Measurements from ENCODE around the gene TBC1D32.

The TBC1D32 gene

DNA sequence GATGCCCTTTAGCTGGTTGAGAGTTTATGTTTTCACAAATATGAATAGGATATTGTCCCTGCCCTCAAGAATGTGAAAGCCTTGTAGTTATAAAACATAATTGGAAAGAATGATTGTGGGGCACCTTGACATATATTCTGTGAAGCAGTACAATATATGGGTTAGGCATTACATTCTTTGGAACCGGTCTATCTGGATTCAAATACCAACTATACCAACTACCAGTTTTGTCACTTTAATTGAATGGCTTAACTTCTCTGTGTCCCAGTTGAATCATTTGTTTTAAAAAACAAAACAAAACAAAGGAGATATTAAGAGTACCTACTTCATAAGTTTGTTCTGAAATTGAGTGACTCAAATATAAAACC is 146.5 kb downstream of the TBC1D32 start:
- ChIA-PET POLR2A (no interaction called here), CTCF (interaction anchor here (0.6 kb wide), 3 partner anchors 91 to 1403 kb away, joined by 4 to 5 read pairs (median 5); no protein-coding TSS in a partner anchor)
- TF ChIP-seq IKZF3 (tag by site-specific recombination; IDR thresholded peaks at IDR 0.05) (no peak), ZNF830 (tag by site-specific recombination; IDR thresholded peaks at IDR 0.05; ENCODE audit: low read depth) (no peak), KLF10 (tag by site-specific recombination; IDR thresholded peaks at IDR 0.05) (no peak), BCL11A (tag by site-specific recombination; IDR thresholded peaks at IDR 0.05; ENCODE audit: low read depth) (no peak), ZNF146 (tag by site-specific recombination; IDR thresholded peaks at IDR 0.05) (no peak), ZNF777 (tag by site-specific recombination; IDR thresholded peaks at IDR 0.05; ENCODE audit: borderline replicate concordance) (no peak), ZNF350 (tag by site-specific recombination; IDR thresholded peaks at IDR 0.05) (no peak)
- Histone ChIP-seq H3K9me3 (ENCODE audit: control insufficient read depth, insufficient read depth, low read depth, low read length) (no peaks in the 10 kb centered on the region), H3K27ac (ENCODE audit: extremely low read depth, low read depth, low read length) (no peak overlapping the region), H3K4me3 (ENCODE audit: low read depth, low read length) (no peak overlapping the region), H3K4me1 (ENCODE audit: control insufficient read depth, insufficient read depth, low read length) (no peaks in the 10 kb centered on the region; the same call in 1 of the 2 replicates), H3K36me3 (ENCODE audit: control insufficient read depth in 2 of 2, insufficient read depth in 1 of 2, low read length in 2 of 2) (no peaks in the 10 kb centered on the region)

DNA sequence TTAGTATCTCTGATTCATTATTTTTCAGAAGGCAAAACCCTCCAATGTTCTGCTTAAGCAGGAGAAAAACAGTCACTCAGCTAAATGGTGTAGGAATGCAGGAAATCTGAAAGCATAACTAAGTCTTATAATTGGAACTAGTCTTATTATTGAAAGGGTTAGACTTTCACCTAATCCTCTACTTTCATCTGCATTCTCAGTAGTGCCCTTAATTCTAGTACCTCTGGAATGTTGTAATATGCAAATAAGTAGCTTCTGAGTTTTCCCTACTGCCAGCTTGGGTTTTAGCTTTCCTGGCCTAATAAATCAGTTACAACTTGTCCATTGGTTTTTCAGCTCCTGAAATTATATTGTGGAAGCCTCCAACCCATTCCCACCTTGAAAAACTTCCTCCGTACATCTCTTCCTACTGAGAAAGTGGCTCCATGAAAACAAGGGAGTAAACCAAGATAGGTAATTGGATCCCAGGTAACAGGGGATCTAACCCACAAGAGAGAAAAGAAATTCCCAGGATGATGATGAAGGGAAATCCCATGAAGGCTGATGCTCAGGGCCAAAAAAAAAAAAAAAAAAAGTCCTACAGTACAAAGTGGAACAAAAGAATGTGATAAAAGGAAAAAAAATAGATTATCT is 147.0 kb downstream of the TBC1D32 start:
- Histone ChIP-seq H3K27ac (ENCODE audit: extremely low read depth, low read depth, low read length) (no peak overlapping the region), H3K36me3 (ENCODE audit: control insufficient read depth in 2 of 2, insufficient read depth in 1 of 2, low read length in 2 of 2) (no peaks in the 10 kb centered on the region), H3K9me3 (ENCODE audit: control insufficient read depth, insufficient read depth, low read depth, low read length) (no peaks in the 10 kb centered on the region), H3K4me1 (ENCODE audit: control insufficient read depth, insufficient read depth, low read length) (no peaks in the 10 kb centered on the region; the same call in 1 of the 2 replicates), H3K4me3 (ENCODE audit: low read depth, low read length) (no peak overlapping the region)
- POLR2A ChIA-PET = no interaction called here
- CTCF ChIA-PET = interaction anchor here (0.6 kb wide), 2 partner anchors 91 to 213 kb away, joined by 5 read pairs; no protein-coding TSS in a partner anchor
- no peak for TF ChIP-seq ZNF175 (tag by site-specific recombination; IDR thresholded peaks at IDR 0.05)
- TF ChIP-seq ZNF596 (tag by site-specific recombination; IDR thresholded peaks at IDR 0.05) = no peak
- TF ChIP-seq IKZF3 (tag by site-specific recombination; IDR thresholded peaks at IDR 0.05) = no peak
- TF ChIP-seq ZNF48 (tag by site-specific recombination; IDR thresholded peaks at IDR 0.05) = no peak
- no peak for TF ChIP-seq ZNF670 (tag by site-specific recombination; IDR thresholded peaks at IDR 0.05; ENCODE audit: low read depth)
- TF ChIP-seq ZBTB1 (tag by site-specific recombination; IDR thresholded peaks at IDR 0.05) = no peak
- TF ChIP-seq, protein P1, sequence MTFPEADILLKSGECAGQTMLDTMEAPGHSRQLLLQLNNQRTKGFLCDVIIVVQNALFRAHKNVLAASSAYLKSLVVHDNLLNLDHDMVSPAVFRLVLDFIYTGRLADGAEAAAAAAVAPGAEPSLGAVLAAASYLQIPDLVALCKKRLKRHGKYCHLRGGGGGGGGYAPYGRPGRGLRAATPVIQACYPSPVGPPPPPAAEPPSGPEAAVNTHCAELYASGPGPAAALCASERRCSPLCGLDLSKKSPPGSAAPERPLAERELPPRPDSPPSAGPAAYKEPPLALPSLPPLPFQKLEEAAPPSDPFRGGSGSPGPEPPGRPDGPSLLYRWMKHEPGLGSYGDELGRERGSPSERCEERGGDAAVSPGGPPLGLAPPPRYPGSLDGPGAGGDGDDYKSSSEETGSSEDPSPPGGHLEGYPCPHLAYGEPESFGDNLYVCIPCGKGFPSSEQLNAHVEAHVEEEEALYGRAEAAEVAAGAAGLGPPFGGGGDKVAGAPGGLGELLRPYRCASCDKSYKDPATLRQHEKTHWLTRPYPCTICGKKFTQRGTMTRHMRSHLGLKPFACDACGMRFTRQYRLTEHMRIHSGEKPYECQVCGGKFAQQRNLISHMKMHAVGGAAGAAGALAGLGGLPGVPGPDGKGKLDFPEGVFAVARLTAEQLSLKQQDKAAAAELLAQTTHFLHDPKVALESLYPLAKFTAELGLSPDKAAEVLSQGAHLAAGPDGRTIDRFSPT (tag by site-specific recombination; IDR thresholded peaks at IDR 0.05) = no peak

DNA sequence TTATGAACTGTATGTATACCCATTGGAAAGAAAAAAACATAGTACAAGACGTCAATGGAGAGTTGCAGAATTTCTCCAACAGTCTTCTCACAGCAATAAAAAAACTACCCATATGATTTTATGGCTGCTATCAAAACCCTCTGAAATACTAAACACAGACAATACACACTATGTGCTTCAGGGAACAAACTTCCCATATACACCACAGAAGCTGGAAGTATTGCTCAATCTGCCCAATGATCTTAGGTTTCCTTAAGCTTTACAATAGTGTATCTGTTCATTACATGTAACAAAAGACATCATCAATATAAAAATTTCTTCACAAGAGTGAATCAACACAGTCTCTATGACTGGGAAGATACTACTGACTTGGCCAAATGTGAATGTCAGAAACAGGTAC is 150.5 kb downstream of the TBC1D32 start:
- no peaks in the 10 kb centered on the region for H3K9me3 ChIP-seq (ENCODE audit: control insufficient read depth, insufficient read depth, low read depth, low read length)
- TF ChIP-seq ZNF302 (tag by site-specific recombination; IDR thresholded peaks at IDR 0.05; ENCODE audit: low read depth) = no peak
- no peak for TF ChIP-seq ZFP69B (tag by site-specific recombination; IDR thresholded peaks at IDR 0.05)
- TF ChIP-seq, protein P2, sequence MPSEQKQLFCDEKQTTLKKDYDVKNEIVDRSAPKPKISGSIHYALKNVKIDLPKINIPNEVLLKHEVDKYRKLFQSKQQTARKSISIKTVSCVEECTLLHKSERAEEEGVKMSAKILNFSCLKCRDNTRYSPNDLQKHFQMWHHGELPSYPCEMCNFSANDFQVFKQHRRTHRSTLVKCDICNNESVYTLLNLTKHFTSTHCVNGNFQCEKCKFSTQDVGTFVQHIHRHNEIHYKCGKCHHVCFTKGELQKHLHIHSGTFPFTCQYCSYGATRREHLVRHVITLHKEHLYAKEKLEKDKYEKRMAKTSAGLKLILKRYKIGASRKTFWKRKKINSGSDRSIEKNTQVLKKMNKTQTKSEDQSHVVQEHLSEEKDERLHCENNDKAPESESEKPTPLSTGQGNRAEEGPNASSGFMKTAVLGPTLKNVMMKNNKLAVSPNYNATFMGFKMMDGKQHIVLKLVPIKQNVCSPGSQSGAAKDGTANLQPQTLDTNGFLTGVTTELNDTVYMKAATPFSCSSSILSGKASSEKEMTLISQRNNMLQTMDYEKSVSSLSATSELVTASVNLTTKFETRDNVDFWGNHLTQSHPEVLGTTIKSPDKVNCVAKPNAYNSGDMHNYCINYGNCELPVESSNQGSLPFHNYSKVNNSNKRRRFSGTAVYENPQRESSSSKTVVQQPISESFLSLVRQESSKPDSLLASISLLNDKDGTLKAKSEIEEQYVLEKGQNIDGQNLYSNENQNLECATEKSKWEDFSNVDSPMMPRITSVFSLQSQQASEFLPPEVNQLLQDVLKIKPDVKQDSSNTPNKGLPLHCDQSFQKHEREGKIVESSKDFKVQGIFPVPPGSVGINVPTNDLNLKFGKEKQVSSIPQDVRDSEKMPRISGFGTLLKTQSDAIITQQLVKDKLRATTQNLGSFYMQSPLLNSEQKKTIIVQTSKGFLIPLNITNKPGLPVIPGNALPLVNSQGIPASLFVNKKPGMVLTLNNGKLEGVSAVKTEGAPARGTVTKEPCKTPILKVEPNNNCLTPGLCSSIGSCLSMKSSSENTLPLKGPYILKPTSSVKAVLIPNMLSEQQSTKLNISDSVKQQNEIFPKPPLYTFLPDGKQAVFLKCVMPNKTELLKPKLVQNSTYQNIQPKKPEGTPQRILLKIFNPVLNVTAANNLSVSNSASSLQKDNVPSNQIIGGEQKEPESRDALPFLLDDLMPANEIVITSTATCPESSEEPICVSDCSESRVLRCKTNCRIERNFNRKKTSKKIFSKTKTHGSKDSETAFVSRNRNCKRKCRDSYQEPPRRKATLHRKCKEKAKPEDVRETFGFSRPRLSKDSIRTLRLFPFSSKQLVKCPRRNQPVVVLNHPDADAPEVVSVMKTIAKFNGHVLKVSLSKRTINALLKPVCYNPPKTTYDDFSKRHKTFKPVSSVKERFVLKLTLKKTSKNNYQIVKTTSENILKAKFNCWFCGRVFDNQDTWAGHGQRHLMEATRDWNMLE (tag by site-specific recombination; conservative IDR thresholded peaks at IDR 0.05; ENCODE audit: low read depth) = no peak
- TF ChIP-seq SP7 (tag by site-specific recombination; IDR thresholded peaks at IDR 0.05) = no peak
- TF ChIP-seq, protein P3, sequence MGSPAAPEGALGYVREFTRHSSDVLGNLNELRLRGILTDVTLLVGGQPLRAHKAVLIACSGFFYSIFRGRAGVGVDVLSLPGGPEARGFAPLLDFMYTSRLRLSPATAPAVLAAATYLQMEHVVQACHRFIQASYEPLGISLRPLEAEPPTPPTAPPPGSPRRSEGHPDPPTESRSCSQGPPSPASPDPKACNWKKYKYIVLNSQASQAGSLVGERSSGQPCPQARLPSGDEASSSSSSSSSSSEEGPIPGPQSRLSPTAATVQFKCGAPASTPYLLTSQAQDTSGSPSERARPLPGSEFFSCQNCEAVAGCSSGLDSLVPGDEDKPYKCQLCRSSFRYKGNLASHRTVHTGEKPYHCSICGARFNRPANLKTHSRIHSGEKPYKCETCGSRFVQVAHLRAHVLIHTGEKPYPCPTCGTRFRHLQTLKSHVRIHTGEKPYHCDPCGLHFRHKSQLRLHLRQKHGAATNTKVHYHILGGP (tag by site-specific recombination; IDR thresholded peaks at IDR 0.05) = no peak
- CTCF ChIA-PET = no interaction called here
- H3K36me3 ChIP-seq (ENCODE audit: control insufficient read depth in 2 of 2, insufficient read depth in 1 of 2, low read length in 2 of 2) = peaks cover 0 to 6% of the 10 kb centered on the region in 2 experiments; a peak in 1 of 3 replicates
- no peak overlapping the region for H3K4me3 ChIP-seq (ENCODE audit: low read depth, low read length)
- no peaks in the 10 kb centered on the region; the same call in 1 of the 2 replicates for H3K4me1 ChIP-seq (ENCODE audit: control insufficient read depth, insufficient read depth, low read length)
- POLR2A ChIA-PET = no interaction called here
- no peak overlapping the region for H3K27ac ChIP-seq (ENCODE audit: extremely low read depth, low read depth, low read length)
